HFF-Myc (cell line): ENCODE results near the gene KRTAP21-3.

ENCODE experiments used
- DNase-seq: peaks from one replicate; pipeline ENCODE4 v3.0.0-alpha.2; 2011; ENCODE audit warnings: low read depth; ENCODE audit errors: extremely low read depth
- H3K4me3 ChIP-seq: replicated peaks from 2 replicates; pipeline ENCODE4 v1.5.1; 2011; ENCODE audit warnings: low read depth, mild to moderate bottlenecking, control low read depth, low read length
- CTCF ChIP-seq: IDR thresholded peaks from 2 replicates; pipeline ENCODE4 v1.5.1; 2012; ENCODE audit warnings: mild to moderate bottlenecking, low read depth, low read length, control low read depth; ENCODE audit errors: missing control alignments

Gene KRTAP21-3

GRCh38 chr21:30707409-30707808, 11.2 kb downstream of the KRTAP21-3 start:
- H3K4me3 ChIP-seq, result no peak overlapping the region
- no peak for TF ChIP-seq CTCF
- DNase-seq, result no peak

- DNase-seq, result no peak
- H3K4me3 ChIP-seq, result no peak overlapping the region
- TF ChIP-seq CTCF, result no peak
Measured at GRCh38 chr21:30695956-30696355, 22.6 kb downstream of the KRTAP21-3 start.

GRCh38 chr21:30689822-30690221, 28.8 kb downstream of the KRTAP21-3 start:
- no peak for DNase-seq
- TF ChIP-seq CTCF, result no peak
- no peak overlapping the region for H3K4me3 ChIP-seq

GRCh38 chr21:30684506-30684905, 34.1 kb downstream of the KRTAP21-3 start:
- no peak for TF ChIP-seq CTCF
- no peak overlapping the region for H3K4me3 ChIP-seq
- DNase-seq, result no peak

GRCh38 chr21:30680586-30680985, 38.0 kb downstream of the KRTAP21-3 start:
- no peak for TF ChIP-seq CTCF

GRCh38 chr21:30676737-30677136, 41.8 kb downstream of the KRTAP21-3 start:
- DNase-seq, result no peak
- no peak for TF ChIP-seq CTCF
- no peak overlapping the region for H3K4me3 ChIP-seq

More at GRCh38 chr21:30680586-30680985, 38.0 kb downstream of the KRTAP21-3 start:
- no peak overlapping the region for H3K4me3 ChIP-seq
- DNase-seq, result no peak

GRCh38 chr21:30674312-30674711, 44.3 kb downstream of the KRTAP21-3 start:
- no peak for DNase-seq
- H3K4me3 ChIP-seq, result no peak overlapping the region
- TF ChIP-seq CTCF, result no peak
